GM12891 (cell line): Measurements from ENCODE around the gene GSTM4.
"Not testable (repeated sequence)": the region's sequence is repeated elsewhere in the genome, so short reads cannot be mapped to it uniquely, and the experiment has no call there.

ENCODE experiments used
- DNase-seq: peaks from one replicate; pipeline ENCODE4 v3.0.0; 2011; ENCODE audit warnings: low spot score; ENCODE audit not compliant: insufficient read length
- FAIRE-seq: peaks from 2 replicates; lab custom pipeline; 2011; peaks lifted over from hg19 to GRCh38; lab: Jason Lieb, UNC
- PAX5 ChIP-seq: IDR thresholded peaks from 2 replicates; pipeline ENCODE4 v1.6.1; 2011; ENCODE audit warnings: low read length, moderate library complexity, mild to moderate bottlenecking; ENCODE audit not compliant: insufficient read depth, severe bottlenecking
- POLR2A ChIP-seq: IDR thresholded peaks from 2 replicates; pipeline ENCODE4 v1.6.1; 2011; ENCODE audit warnings: low read depth, low read length, control low read depth
- POLR2AphosphoS5 ChIP-seq: IDR thresholded peaks from 2 replicates; pipeline ENCODE4 v1.6.1; 2011; ENCODE audit warnings: low read depth, low read length, control low read depth
- POU2F2 ChIP-seq: IDR thresholded peaks from 2 replicates; pipeline ENCODE4 v1.6.1; 2011; ENCODE audit warnings: low read depth, mild to moderate bottlenecking, control low read depth, low read length, moderate library complexity
- SPI1 ChIP-seq: IDR thresholded peaks from 2 replicates; pipeline ENCODE4 v1.6.1; 2011; ENCODE audit warnings: low read depth, low read length, control low read depth
- TAF1 ChIP-seq: IDR thresholded peaks from 2 replicates; pipeline ENCODE4 v1.6.1; 2011; ENCODE audit warnings: low read depth, low read length, control low read depth

The GSTM4 gene

DNA sequence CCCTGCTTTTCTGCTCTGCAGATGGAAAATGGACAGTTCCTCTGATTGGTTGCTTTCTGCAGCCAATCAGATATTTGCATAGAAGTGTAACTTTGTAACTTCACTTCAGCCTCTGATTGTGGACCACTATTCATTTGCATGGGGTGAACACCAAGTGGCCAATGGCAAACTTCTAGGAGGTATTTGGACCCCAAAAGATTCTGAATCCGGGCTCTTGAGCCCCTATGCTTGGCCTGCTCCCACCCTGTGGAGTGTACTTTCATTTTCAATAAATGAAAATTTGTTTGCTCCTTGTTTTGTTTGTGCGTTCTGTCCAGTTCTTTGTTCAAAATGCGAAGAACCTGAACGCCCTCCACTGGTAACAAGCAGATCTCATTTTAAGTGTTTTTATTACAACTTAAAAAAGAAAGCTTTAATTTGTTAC, 6.4 kb upstream of the GSTM4 start:
- no peak for TF ChIP-seq POLR2AphosphoS5
- no peak for TF ChIP-seq SPI1
- TF ChIP-seq POLR2A = no peak
- TF ChIP-seq TAF1 = no peak
- no peak for TF ChIP-seq POU2F2
- DNase-seq (no peak), FAIRE-seq (no peak)

DNA sequence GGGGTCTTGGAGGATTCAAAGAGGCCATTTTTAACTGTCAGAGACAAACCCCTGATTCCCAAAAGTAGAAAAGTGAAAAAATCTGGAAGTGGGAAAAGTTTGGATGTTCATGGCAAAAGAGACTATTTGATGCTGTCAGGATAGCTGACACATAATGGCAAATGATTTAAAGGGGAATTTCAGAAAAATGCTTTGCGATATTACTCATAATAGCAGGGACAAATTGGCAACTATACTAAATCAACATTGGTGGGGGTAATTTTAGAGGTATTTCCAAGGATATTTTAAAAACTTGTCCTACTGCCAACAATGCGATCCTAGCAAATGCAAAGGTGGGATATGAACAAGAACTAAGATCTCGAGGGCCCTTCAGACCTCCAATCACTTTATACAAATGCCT, 5.3 kb upstream of the GSTM4 start:
- FAIRE-seq (no peak), DNase-seq (no peak)
- TF ChIP-seq POU2F2 (no peak), POLR2AphosphoS5 (no peak), POLR2A (no peak), PAX5 (no peak), SPI1 (no peak), TAF1 (no peak)

DNA sequence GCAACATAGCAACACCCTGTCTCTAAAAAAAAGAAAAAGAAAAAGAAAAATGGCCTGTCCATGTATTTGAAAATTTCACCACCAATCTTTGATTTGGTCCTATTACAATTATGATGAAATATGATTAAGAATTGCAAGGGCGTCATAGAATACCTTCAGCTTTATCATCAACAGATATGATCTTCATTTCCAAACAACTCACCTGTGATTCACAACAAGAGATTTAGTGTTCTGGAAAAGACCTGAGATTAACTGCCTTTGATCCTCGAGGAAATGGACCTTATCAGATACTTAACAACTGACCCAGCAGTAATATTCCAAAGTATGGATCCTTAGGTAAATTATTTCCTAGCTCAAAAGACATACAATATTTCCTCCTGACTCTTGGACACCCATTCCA, 3.5 kb upstream of the GSTM4 start:
- no peak for FAIRE-seq
- DNase-seq = no peak
- TF ChIP-seq POLR2A (no peak), TAF1 (no peak), PAX5 (no peak), POU2F2 (no peak), SPI1 (no peak), POLR2AphosphoS5 (no peak)

DNA sequence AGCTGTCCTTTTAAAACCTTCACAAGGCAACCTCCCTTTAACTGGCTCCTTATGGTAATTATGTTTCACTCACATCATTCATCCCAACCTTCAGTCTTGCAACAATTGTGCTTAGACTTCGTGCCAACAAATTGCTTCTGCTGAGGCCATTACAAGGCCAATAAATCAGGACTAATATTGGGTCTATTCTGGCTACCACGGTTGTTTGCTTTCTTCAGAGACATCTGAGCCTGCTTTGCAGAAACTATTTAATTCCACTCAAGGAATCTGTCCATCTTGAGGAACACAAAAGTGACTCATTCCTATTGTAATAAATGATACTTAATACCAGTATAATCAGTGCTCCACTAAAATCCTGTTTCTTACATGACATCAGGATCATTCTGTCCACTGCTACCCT, 2.6 kb upstream of the GSTM4 start:
- FAIRE-seq (no peak), DNase-seq (no peak)
- TF ChIP-seq POLR2AphosphoS5 = no peak

DNA sequence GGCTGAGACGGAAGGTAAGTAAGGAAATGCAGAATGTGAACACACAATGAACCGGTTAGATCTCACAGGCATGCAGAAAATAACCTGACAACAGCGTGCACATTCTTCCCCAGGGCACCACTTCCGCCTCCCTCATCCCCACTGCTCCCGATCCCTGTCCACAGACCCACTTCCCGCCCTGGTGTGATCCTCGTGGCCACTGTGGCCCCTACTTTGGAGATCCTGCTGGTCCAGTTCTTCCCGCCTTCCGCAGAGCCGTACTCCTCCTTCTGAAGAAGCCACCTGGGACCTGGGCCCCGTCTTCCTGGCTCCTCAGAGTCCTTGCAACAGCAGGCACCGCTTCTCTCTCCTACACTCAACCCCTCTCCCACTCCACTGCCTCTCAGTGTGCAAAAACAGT, 1.4 kb upstream of the GSTM4 start:
- no peak for TF ChIP-seq TAF1
- no peak for TF ChIP-seq SPI1
- TF ChIP-seq POLR2AphosphoS5 = no peak
- TF ChIP-seq POU2F2 = no peak
- no peak for TF ChIP-seq PAX5
- TF ChIP-seq POLR2A = no peak
- FAIRE-seq = no peak

DNA sequence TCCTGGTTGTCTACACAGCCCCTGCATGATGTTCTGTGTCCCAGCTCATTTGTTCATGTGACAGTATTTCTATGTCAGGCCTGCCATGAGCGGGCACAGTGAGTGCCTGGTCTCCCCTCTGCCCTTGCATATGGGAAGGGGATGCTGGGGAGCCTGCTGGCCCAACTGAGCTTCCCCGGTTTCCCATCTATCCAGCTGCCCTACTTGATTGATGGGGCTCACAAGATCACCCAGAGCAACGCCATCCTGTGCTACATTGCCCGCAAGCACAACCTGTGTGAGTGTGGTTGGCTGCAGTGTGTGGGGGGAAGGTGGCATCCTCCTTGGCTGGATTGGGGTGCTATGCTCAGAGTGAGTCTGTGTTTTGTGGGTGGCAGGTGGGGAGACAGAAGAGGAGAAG, 1.5 kb downstream of the GSTM4 start:
- FAIRE-seq = no peak
- DNase-seq = no peak
- TF ChIP-seq PAX5 (no peak), TAF1 (no peak), POU2F2 (no peak), POLR2AphosphoS5 (no peak)

More for the DNA sequence above, 1.4 kb upstream of the GSTM4 start:
- DNase-seq = no peak

DNA sequence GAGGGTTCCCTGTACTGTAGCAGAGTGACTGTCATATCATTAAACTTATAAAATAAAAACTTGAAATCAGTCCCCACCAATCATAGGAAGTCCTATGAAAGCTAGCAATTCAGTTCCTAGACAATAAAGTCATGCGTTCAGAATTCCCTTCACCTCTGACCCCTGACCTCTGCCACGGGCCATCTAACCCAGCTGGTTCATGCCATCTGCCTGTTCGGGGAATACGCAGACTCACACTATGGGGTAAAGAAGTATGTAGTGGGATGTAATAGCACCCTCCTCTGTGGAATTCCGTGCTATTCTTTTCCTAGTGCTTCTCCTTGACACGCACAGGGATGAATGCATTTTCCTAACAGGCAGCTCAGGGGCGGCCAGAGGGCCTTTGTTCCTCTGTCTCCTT, 2.1 kb downstream of the GSTM4 start:
- FAIRE-seq (no peak), DNase-seq (no peak)
- TF ChIP-seq POU2F2 (no peak), POLR2A (no peak), SPI1 (no peak), PAX5 (no peak), TAF1 (no peak), POLR2AphosphoS5 (no peak)

DNA sequence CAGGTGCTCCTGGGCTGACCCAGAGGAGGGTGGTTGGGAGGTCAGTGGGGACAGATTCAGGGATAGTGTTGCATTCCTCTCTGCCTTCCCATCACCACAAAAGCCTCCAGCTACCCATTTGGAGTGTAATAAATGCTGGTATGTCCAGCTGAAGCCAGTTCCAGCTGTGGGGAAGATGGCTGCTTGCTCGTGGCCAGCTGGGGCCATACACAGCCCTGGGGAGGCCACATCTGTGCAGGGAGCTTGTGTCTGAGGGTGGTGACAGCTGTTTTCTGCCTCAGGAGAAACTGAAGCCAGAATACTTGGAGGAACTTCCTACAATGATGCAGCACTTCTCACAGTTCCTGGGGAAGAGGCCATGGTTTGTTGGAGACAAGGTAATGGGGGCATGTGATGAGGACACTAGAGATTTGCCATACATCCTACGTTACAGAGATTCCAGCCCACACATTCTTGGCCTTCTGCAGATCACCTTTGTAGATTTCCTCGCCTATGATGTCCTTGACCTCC, 2.7 kb downstream of the GSTM4 start:
- FAIRE-seq (no peak), DNase-seq (no peak)
- TF ChIP-seq POLR2A = no peak

DNA sequence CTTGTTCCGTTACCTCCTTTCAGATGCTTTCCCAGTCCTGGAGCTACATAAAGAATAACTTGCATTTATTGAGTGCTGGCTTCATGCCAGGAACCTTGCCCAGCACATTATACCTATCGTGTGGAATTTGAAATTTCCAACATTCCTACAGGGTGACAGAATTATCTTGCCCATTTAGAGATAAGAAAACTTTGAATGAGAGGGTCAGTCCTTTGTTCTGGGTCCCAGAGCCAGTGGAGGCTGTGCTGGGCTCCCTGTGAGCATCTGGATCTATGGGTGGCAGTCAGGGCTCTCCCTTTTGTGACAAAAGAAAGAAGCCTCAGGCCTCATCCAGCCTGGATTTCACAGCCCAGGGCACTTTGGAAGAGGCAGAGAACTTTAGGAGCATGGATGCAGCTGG, 3.2 kb downstream of the GSTM4 start:
- DNase-seq = no peak
- TF ChIP-seq POLR2A (no peak), TAF1 (no peak), PAX5 (no peak), POLR2AphosphoS5 (no peak), SPI1 (no peak), POU2F2 (no peak)
- FAIRE-seq = no peak

DNA sequence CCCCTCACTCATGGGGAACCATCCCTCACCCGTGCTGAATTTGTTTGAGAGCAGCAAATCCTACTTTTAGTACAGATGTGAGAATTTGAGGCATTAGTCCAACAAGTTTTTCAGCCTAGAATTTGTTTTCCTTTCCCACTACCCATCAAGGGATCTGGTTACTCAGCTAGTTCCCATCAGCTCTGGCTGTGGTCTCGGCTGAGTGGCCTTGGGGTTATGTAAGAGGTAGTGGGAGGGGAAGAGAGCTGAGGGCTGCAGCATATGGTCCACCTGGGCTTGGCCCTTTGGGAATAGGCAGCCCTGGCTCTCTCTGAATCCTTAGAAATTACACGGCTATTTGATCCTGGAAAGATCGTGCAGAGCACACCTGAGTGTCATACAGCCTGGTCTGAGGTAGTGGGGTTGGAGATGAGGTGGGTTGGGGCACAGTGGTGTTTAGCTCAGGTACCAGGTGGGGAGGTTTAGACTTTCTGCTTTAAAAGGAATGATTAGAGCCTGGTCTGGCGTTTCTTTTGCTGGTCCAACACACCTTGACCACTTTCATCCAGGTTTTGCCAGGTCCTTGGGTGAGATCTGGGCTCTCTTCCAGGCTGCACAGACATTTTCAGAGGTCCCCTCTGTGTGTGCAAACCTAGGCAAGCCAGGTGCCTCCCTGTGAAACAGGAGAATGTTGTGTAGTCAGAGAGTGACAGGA, 4.2 kb downstream of the GSTM4 start:
- TF ChIP-seq POLR2A = no peak
- DNase-seq (no peak), FAIRE-seq (no peak)

DNA sequence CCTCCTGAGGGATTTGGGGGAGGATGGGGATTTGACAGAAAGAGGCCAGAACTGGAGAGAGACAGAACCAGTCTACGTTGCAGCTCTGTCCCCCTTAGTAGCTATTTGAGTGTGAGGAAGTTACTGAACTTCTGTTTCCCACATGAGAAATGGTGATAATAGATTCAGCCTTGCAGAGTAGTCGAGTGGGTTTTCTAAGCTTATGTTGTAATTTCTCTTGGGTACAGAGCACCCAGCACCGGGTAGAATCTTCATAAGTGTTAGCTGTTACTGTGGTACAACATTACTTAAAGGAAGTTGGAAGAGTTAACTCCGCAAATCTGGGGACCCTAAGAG, 4.8 kb downstream of the GSTM4 start:
- not testable (repeated sequence) for DNase-seq, FAIRE-seq

DNA sequence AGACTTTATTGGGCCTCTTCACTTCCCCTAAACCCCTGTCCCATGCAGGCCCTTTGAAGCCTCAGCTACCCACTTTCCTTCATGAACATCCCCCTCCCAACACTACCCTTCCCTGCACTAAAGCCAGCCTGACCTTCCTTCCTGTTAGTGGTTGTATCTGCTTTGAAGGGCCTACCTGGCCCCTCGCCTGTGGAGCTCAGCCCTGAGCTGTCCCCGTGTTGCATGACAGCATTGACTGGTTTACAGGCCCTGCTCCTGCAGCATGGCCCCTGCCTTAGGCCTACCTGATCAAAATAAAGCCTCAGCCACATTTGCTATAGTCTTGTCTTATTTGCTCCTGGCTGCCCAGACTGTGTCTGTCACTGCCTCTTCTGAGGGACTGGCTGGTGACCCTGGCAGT, 5.5 kb downstream of the GSTM4 start:
- TF ChIP-seq SPI1 (no peak), POLR2A (no peak), PAX5 (no peak)
- DNase-seq (no peak), FAIRE-seq (no peak)
